NCI-H1436 (cell line): Measurements from ENCODE around the gene PGBD4.
"Not testable (repeated sequence)": the region's sequence is repeated elsewhere in the genome, so short reads cannot be mapped to it uniquely, and the experiment has no call there.

Experiments
- DNase-seq: peaks from one replicate; lab custom pipeline; 2025; lab: John Stamatoyannopoulos, UW

PGBD4 gene

GRCh38 chr15:34114215-34114614, 12.3 kb downstream of the PGBD4 start:
- no peak for DNase-seq

DNA sequence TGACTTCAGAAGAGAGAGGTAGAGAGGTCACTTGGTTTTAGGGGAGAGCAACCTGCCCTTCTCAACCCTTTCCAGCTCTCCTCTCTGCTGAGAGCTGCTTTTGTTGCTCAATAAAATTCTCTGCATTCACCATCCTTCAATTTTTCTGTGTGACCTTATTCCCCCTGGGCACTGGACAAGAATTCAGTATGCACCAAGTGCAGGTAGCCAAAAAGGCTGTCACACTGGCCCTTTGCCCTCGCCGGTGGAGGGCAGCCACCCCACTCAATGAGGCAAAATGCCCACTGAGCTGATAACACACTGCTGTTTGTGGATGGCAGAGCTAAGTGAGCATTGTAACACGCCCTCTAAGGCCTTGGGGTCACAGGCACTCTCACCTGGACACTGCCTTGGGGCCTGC, 12.9 kb downstream of the PGBD4 start:
- no peak for DNase-seq

DNA sequence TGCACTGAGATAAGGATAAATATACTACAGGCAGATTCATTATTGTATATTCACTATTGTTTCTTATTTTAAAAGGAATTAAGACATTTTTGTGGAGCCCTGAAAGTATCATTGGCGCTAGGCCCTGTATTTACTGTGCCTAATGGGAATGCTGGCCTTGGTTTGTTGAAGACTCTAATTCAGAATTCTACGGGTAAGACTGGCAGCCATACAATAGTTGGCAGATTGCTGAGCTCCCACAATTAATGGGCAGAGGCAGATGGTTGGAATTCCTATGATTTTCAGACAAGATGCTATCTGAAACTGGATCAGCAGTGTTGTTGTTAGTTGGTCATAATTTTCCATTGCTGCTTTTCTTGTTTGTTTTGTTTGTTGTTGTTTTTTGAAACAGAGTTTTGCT, 14.7 kb downstream of the PGBD4 start:
- no peak for DNase-seq

- DNase-seq, result no peak
Measured at GRCh38 chr15:34119291-34119690, 17.4 kb downstream of the PGBD4 start.

DNA sequence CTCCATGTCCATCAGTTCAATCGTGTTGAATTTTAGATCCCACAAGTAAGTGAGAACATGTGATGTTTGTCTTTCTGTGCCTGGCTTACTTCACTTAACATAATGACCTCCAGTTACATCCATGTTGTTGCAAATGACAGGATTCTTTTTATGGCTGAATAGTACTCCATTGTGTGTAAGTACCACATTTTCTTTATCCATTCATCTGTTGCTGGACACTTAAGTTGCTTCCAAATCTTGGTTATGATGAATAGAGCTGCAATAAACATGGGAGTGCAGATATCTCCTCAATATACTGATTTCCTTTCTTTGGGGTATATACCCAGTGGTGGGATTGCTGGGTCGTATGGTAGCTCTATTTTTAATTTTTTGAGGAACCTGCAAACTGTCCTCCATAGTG, 18.5 kb downstream of the PGBD4 start:
- DNase-seq, result not testable (repeated sequence)

- DNase-seq, result not testable (repeated sequence)
Measured at GRCh38 chr15:34121786-34122185, 19.9 kb downstream of the PGBD4 start.

DNA sequence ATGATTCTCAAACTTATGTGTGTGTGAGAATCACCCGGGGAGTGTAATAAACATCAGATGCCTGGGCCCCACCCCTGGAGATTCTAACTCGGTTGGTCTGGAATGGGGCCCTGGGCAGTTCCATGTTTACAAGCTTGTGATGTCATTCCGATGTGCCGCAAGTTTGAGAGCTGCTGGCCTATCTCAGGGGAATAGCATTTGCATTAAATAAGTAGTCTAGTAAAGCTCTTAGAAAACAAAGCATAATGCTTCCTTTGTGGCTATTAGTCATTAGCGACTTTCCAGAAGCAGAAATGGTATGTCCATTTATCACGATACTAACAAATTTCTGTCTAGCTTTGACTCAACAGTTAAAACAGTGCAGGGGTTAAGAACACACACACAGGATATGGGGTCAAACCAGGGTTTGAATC, 20.9 kb downstream of the PGBD4 start:
- no peak for DNase-seq

- no peak for DNase-seq
Measured at GRCh38 chr15:34124651-34125050, 22.8 kb downstream of the PGBD4 start.

DNA sequence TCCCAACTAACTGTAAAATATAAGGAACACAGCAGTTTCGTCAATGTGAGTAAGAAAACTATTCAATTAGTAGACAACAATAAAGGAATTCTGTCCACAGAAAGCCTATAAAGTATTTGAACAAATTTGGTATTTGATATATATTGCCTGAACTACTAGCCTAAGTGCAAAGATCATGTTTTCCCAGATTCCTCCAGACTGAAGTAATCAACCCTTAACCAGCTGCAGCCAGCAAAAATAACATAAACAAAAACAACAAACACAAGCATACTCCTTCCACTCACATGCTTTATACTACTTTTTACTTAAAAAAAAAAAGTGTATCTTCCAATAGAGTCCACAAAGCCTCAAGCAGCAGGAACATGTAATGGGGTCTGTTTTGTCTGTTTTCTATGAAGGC, 24.1 kb downstream of the PGBD4 start:
- DNase-seq, result no peak

- no peak for DNase-seq
Measured at GRCh38 chr15:34126522-34126921, 24.6 kb downstream of the PGBD4 start.

DNA sequence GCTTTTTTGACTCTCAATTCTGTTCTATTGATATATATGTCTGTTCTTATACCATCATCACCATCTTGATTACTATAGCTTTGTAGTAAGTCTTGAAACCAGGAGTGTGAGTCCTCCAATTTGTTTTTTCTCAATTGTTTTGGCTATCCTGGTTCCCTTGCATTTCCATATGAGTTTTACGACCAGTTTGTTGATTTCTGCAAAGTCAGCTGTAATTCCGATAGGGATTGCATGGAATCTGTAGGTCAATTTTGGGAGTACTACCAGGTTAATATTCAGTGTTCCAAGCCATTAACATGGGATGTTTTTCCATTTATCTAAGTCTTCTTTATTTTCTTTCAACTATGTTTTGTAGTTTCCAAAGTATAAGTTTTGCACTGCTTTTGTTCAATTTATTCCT, 27.0 kb downstream of the PGBD4 start:
- no peak for DNase-seq

GRCh38 chr15:34132881-34133280, 31.0 kb downstream of the PGBD4 start:
- no peak for DNase-seq

GRCh38 chr15:34133511-34133910, 31.6 kb downstream of the PGBD4 start:
- DNase-seq, result no peak

DNA sequence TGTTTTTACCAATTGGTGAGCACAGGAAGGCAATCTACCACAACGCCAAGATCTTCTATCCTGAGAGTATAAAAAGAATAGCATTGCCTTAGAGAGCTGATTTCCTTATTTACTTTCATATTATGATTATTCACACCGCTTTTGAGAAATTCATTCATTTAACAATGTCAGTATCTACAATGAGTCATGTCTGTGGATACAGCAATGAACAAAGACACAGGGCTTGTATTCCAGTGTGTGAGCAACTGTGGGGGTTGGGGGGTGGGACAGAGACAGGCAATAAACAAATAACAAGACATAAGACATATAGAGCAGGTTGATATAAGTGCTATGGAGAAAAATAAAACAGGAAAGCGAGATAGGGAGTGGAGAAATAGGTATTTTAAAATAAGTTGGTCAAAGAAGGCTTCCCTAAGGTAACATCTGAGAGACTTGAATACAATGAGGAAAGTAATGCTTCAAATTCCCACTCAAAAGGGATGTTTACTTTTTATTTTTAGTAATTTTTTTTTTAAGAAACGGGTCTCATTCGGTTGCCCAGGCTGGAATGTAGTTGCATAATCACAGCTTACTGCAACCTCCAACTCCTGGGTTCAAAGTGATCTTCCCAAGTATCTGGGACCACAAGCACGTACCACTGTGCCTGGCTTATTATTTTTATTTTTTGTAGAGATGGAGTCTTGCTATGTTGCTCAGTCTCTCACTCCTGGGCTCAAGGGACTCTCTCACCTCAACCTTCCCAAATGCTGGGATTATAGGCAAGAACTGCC, 45.7 kb downstream of the PGBD4 start:
- DNase-seq, result no peak

GRCh38 chr15:34154725-34155204, 52.9 kb downstream of the PGBD4 start:
- DNase-seq, result no peak

- no peak for DNase-seq
Measured at GRCh38 chr15:34155859-34156258, 54.0 kb downstream of the PGBD4 start.
